Smooth muscle cell (in vitro differentiated cells): ENCODE results near the gene ATAD3A. TPM values are rescaled to one million over a fixed set of nuclear protein-coding genes. Genes with fewer than 3 reads are reported as not detected.

Experiments
- DNase-seq: peaks from one replicate; lab custom pipeline; 2025; ENCODE audit not compliant: unreplicated experiment; lab: John Stamatoyannopoulos, UW
- H2AFZ ChIP-seq: fragments of 200-600 bp; sonication (generic); 2 replicates; pipeline ENCODE4 v1.6.0; 2016; ENCODE audit warnings: antibody characterized with exemption, low read depth, mild to moderate bottlenecking
- H3F3A ChIP-seq: fragments of 200-600 bp; sonication (generic); 2 replicates; pipeline ENCODE4 v1.6.0; 2017; ENCODE audit warnings: antibody characterized with exemption, low read depth
- H3K27ac ChIP-seq: fragments of 200-600 bp; sonication (generic); 2 replicates; pipeline ENCODE4 v1.5.1; 2016; ENCODE audit warnings: low read depth, mild to moderate bottlenecking
- H3K27me3 ChIP-seq: fragments of 200-600 bp; sonication (generic); 2 replicates; pipeline ENCODE4 v1.6.1; 2016; ENCODE audit warnings: low read depth, mild to moderate bottlenecking
- H3K36me3 ChIP-seq: fragments of 200-600 bp; sonication (generic); 2 replicates; pipeline ENCODE4 v1.5.1; 2016; ENCODE audit warnings: low read depth
- H3K4me1 ChIP-seq: fragments of 200-600 bp; sonication (generic); 2 replicates; pipeline ENCODE4 v1.5.1; 2016; ENCODE audit warnings: low read depth
- H3K4me2 ChIP-seq: fragments of 200-600 bp; sonication (generic); 2 replicates; pipeline ENCODE4 v1.6.0; 2016; ENCODE audit warnings: mild to moderate bottlenecking
- H3K4me3 ChIP-seq: fragments of 200-600 bp; sonication (generic); 2 replicates; pipeline ENCODE4 v1.5.1; 2016; ENCODE audit warnings: mild to moderate bottlenecking
- H3K79me2 ChIP-seq: fragments of 200-600 bp; sonication (generic); 2 replicates; pipeline ENCODE4 v1.6.0; 2016; ENCODE audit warnings: low read depth, mild to moderate bottlenecking
- H3K9ac ChIP-seq: fragments of 200-600 bp; sonication (generic); 2 replicates; pipeline ENCODE4 v1.6.0; 2016; ENCODE audit warnings: low read depth
- H3K9me3 ChIP-seq: fragments of 200-600 bp; sonication (generic); replicated peaks from 2 replicates; pipeline ENCODE4 v1.5.1; 2016; ENCODE audit warnings: low read depth
- H4K20me1 ChIP-seq: fragments of 200-600 bp; sonication (generic); 2 replicates; pipeline ENCODE4 v1.6.0; 2016; ENCODE audit warnings: low read depth
- WGBS: methylation state at CpG from one replicate; pipeline ENCODE4 v1.1.7; 2016; ENCODE audit warnings: low lambda C conversion rate; 5-methylcytosine and 5-hydroxymethylcytosine counted together
- polyA plus RNA-seq: library from polyadenylated mRNA; unstranded; fragments of >200 nt; fragmentation: Nextera tagmentation; extraction: Ambion mirVana; gene quantifications from 2 replicates; pipeline ENCODE4 v1.2.1, GENCODE V29; 2016
- total RNA-seq: library from RNA; depleted of rRNA; stranded (reverse); fragments of >200 nt; gene quantifications from 2 replicates; pipeline ENCODE4 v1.2.3, GENCODE V29; 2014
- TF ChIP-seq, protein P1 (sequence below): fragments of 200-600 bp; sonication (generic); IDR thresholded peaks from 2 replicates; pipeline ENCODE4 v1.5.1; 2017; ENCODE audit warnings: borderline replicate concordance, mild to moderate bottlenecking, antibody characterized with exemption; ENCODE audit not compliant: insufficient read depth, poor library complexity, severe bottlenecking

Gene ATAD3A
- total and polyA plus RNA-seq, 2 experiments from 2014 or later: 14.3 to 58.0 TPM

DNA sequence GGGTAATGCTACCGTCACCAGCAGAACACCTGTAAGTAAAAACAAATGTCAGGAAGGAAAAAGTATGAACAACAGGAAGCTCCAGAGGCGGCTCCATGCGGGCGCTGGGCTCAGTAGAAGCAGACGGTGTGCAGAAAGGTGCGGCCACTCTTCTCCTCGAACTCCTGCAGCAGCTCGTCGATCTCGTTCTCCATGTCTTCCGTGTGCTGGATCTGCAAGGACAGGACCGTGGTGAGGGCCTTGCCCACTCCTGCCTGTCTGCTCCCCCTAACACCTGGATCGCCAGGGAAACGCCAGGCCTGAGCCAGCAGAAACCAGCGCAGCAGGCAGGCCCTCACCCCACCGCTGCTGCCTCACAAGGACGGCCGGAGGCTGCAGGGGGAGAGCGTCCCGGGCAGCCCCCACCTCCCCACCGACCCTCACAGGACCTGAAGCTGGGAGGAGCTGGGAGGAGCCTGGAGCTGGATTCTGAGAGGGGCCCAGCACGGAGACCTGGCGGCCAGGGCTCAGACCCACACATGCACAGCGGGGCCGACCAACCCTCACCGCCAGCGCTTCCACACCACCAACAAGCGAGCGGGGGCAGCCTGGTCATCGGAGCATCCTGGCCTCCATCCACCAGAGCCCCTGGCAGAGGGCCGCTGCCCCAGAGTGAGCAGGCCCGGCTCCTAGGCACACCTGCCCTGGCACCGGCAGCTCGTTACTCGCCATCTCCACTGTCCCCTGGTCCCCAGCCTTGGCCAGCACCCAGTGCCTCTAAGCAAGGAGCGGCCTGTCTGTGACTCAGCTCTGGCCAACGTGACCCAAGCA, 30.2 kb downstream of the ATAD3A start:
- Histone ChIP-seq H4K20me1 (peaks cover 13% of the 10 kb centered on the region), H3K4me2 (no peak overlapping the region), H3K27ac (no peak overlapping the region), H3K4me1 (peaks cover 7% of the 10 kb centered on the region), H2AFZ (no peak overlapping the region), H3F3A (peaks cover 6% of the 10 kb centered on the region), H3K9me3 (no peaks in the 10 kb centered on the region), H3K79me2 (peaks cover 3% of the 10 kb centered on the region), H3K36me3 (no peaks in the 10 kb centered on the region), H3K4me3 (no peak overlapping the region), H3K9ac (no peak overlapping the region), H3K27me3 (no peaks in the 10 kb centered on the region)
- no peak for DNase-seq
- 94% methylated on average over 37 of the region's 37 CpGs for WGBS
- TF ChIP-seq, protein P1, sequence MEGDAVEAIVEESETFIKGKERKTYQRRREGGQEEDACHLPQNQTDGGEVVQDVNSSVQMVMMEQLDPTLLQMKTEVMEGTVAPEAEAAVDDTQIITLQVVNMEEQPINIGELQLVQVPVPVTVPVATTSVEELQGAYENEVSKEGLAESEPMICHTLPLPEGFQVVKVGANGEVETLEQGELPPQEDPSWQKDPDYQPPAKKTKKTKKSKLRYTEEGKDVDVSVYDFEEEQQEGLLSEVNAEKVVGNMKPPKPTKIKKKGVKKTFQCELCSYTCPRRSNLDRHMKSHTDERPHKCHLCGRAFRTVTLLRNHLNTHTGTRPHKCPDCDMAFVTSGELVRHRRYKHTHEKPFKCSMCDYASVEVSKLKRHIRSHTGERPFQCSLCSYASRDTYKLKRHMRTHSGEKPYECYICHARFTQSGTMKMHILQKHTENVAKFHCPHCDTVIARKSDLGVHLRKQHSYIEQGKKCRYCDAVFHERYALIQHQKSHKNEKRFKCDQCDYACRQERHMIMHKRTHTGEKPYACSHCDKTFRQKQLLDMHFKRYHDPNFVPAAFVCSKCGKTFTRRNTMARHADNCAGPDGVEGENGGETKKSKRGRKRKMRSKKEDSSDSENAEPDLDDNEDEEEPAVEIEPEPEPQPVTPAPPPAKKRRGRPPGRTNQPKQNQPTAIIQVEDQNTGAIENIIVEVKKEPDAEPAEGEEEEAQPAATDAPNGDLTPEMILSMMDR: no peak

DNA sequence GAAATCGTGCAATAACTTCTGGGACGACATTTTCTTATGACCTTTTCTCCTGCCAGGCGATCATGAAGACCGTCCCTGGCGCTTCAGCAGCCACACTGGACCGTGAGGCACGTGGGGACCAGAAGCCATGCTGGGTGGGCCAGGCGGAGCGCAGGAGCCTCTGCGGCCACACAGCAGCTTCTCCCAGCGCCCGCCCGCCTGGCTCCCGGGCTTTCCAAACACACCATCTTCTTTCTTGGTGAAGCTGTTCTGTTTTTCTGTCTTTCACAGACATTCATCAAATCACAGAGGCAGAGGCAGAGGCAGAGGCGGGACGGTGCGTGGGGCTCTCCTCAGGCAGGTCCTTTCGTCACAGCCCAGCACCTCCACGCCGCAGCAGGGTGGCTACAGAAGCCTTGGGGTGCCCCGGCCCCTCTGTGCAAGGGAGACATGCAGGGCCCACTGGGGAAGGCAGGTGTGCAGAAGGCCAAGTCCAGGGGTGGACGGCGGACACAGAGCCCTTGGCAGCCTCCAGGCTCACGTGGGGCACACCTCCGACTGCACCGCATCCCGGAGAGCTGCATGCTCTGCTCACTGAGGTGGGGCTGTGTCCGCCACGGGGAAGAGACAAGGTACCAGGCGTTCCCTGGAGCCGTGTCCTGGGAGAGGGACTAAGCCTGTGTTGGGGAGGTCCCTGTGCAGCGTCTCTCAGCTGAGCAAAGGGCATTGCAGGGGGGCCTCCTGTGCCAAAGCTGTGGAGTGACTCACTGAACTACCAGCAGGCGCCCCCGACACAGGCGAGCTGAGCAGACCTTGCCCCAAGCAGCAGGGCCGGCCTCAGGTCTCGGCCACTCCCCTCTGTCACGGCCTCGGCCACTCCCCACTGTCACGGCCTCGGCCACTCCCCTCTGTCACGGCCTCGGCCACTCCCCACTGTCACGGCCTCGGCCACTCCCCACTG, 31.1 kb downstream of the ATAD3A start:
- 93% methylated on average over 39 of the region's 45 CpGs for WGBS
- H3K4me2 ChIP-seq: no peak overlapping the region
- no peak overlapping the region for H3K27ac ChIP-seq

DNA sequence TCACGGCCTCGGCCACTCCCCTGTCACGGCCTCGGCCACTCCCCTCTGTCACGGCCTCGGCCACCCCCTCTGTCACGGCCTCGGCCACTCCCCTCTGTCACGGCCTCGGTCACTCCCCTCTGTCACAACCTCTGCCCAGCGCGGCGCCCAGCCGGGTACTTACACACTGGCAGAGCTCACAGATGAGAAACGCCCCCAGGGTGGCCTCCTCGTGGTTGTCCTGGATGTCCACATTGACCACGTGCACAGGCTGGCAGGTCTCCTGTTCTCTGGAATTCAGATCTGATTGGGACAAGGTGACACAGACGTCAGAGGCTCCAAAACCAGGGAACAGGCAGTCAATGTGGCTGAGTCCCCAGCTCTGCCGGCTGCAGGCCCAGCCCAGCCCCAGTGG, 31.7 kb downstream of the ATAD3A start:
- H3K36me3 ChIP-seq: no peaks in the 10 kb centered on the region
- TF ChIP-seq, protein P1: no peak
- H3K9ac ChIP-seq: no peak overlapping the region
- peaks cover 13% of the 10 kb centered on the region for H4K20me1 ChIP-seq
- WGBS: 93% methylated on average over 16 of the region's 19 CpGs
- H3F3A ChIP-seq: peaks cover 6% of the 10 kb centered on the region
- peaks cover 7% of the 10 kb centered on the region for H3K4me1 ChIP-seq
- no peak overlapping the region for H3K27ac ChIP-seq
- H3K4me3 ChIP-seq: no peak overlapping the region
- H3K4me2 ChIP-seq: no peak overlapping the region
- no peaks in the 10 kb centered on the region for H3K9me3 ChIP-seq
- peaks cover 3% of the 10 kb centered on the region for H3K79me2 ChIP-seq
- H3K27me3 ChIP-seq: no peaks in the 10 kb centered on the region
- H2AFZ ChIP-seq: no peak overlapping the region
- no peak for DNase-seq

More for the DNA sequence above, 31.1 kb downstream of the ATAD3A start:
- H3K9ac ChIP-seq: no peak overlapping the region
- H4K20me1 ChIP-seq: peaks cover 13% of the 10 kb centered on the region
- no peaks in the 10 kb centered on the region for H3K36me3 ChIP-seq
- H3K27me3 ChIP-seq: no peaks in the 10 kb centered on the region
- no peak overlapping the region for H2AFZ ChIP-seq
- no peak overlapping the region for H3K4me3 ChIP-seq
- peaks cover 7% of the 10 kb centered on the region for H3K4me1 ChIP-seq
- DNase-seq: no peak
- peaks cover 6% of the 10 kb centered on the region for H3F3A ChIP-seq
- TF ChIP-seq, protein P1: no peak
- peaks cover 3% of the 10 kb centered on the region for H3K79me2 ChIP-seq
- no peaks in the 10 kb centered on the region for H3K9me3 ChIP-seq
